Measurements from ENCODE around the gene NPAS3.

Gene NPAS3

GRCh38 chr14:33323979-33324378, 385.3 kb downstream of the NPAS3 start:
- no peak for DNase-seq (ENCODE audit: low read depth in 2 of 2)

GRCh38 chr14:33331176-33331949, 392.7 kb downstream of the NPAS3 start:
- DNase-seq (ENCODE audit: low read depth in 2 of 2) = no peak

GRCh38 chr14:33332497-33332896, 393.8 kb downstream of the NPAS3 start:
- DNase-seq (ENCODE audit: low read depth in 2 of 2) = no peak

GRCh38 chr14:33335366-33335765, 396.7 kb downstream of the NPAS3 start:
- no peak for DNase-seq (ENCODE audit: low read depth in 2 of 2)

- DNase-seq (ENCODE audit: low read depth in 2 of 2) = no peak
These were observed 403.8 kb downstream of the NPAS3 start for GRCh38 chr14:33342299-33342974.

GRCh38 chr14:33343016-33343415, 404.3 kb downstream of the NPAS3 start:
- DNase-seq (ENCODE audit: low read depth in 2 of 2) = no peak

GRCh38 chr14:33347796-33348195, 409.1 kb downstream of the NPAS3 start:
- no peak for DNase-seq (ENCODE audit: low read depth in 2 of 2)

- DNase-seq (ENCODE audit: low read depth in 2 of 2) = no peak
These were observed 409.8 kb downstream of the NPAS3 start for GRCh38 chr14:33348510-33348909.

- no peak for DNase-seq (ENCODE audit: low read depth in 2 of 2)
These were observed 411.2 kb downstream of the NPAS3 start for GRCh38 chr14:33349871-33350270.

- no peak for DNase-seq (ENCODE audit: low read depth in 2 of 2)
These were observed 411.8 kb downstream of the NPAS3 start for GRCh38 chr14:33350366-33350990.

- no peak for DNase-seq (ENCODE audit: low read depth in 2 of 2)
These were observed 414.1 kb downstream of the NPAS3 start for GRCh38 chr14:33352821-33353220.

- DNase-seq (ENCODE audit: low read depth in 2 of 2) = no peak
These were observed 417.5 kb downstream of the NPAS3 start for GRCh38 chr14:33356181-33356580.

- DNase-seq (ENCODE audit: low read depth in 2 of 2) = no peak
These were observed 418.7 kb downstream of the NPAS3 start for GRCh38 chr14:33357225-33358010.

- DNase-seq (ENCODE audit: low read depth in 2 of 2) = no peak
These were observed 420.7 kb downstream of the NPAS3 start for GRCh38 chr14:33359288-33359881.

GRCh38 chr14:33362934-33363333, 424.3 kb downstream of the NPAS3 start:
- DNase-seq (ENCODE audit: low read depth in 2 of 2) = no peak

GRCh38 chr14:33363682-33364081, 425.0 kb downstream of the NPAS3 start:
- DNase-seq (ENCODE audit: low read depth in 2 of 2) = no peak

GRCh38 chr14:33364466-33364865, 425.8 kb downstream of the NPAS3 start:
- DNase-seq (ENCODE audit: low read depth in 2 of 2) = no peak

- no peak for DNase-seq (ENCODE audit: low read depth in 2 of 2)
These were observed 430.4 kb downstream of the NPAS3 start for GRCh38 chr14:33369041-33369440.

- DNase-seq (ENCODE audit: low read depth in 2 of 2) = no peak
These were observed 431.3 kb downstream of the NPAS3 start for GRCh38 chr14:33369972-33370371.

GRCh38 chr14:33370426-33370825, 431.7 kb downstream of the NPAS3 start:
- DNase-seq (ENCODE audit: low read depth in 2 of 2) = no peak

- DNase-seq (ENCODE audit: low read depth in 2 of 2) = no peak
These were observed 436.5 kb downstream of the NPAS3 start for GRCh38 chr14:33375196-33375595.

- no peak for DNase-seq (ENCODE audit: low read depth in 2 of 2)
These were observed 437.1 kb downstream of the NPAS3 start for GRCh38 chr14:33375786-33376185.
